ENCODE measurements around the gene GLB1L2. TPM values are rescaled to one million over a fixed set of nuclear protein-coding genes. Genes with fewer than 3 reads are reported as not detected.

Gene GLB1L2
- total RNA-seq, 1 donor from 2014 or later, result 11.9 TPM

DNA sequence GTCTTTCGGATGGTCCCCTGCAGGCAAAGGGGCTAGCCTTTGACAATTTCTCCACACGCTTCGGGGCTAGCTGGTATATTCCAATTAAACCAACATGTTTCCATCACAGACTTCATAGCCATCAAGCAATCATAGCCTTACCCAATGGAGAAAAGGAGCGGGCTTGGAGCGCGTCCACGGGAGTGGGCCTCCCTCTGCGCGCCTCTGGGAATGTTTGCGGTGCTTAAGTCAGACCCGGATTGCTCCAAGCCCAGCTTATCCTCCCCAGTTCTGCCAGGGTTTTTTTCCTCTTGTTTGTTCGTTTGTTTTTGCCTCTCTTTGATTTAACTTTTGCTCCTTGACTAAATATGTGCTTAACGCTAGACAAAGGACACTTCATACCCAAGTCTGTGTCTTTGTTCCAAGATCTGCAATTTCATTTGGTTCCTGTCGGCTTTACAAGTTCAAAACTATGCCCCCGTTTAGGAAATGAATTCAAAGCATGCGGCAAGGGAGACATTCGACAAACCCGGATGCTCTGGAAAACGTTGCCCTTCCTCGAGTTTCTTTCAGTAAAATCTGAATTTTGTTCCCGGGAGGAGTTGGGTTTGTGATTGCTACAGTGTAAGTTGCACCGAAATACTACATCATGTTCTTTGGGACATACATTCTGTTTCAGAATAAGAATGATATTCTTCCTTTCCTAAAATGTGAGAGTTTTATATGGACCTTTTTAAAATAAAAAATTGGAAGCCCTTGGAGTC lies 1.0 kb upstream of the GLB1L2 start:
- Mint-ChIP-seq H3K27ac (no peak overlapping the region), H3K27me3 (peaks cover 63% of the 10 kb centered on the region), H3K36me3 (ENCODE audit: insufficient read depth) (no peaks in the 10 kb centered on the region), H3K4me3 (ENCODE audit: low read depth) (peak overlapping the region; percentile 70), H3K9me3 (ENCODE audit: low read depth) (no peaks in the 10 kb centered on the region), H3K4me1 (ENCODE audit: low read depth) (peaks cover 6% of the 10 kb centered on the region)
- TF ChIP-seq, protein P1, sequence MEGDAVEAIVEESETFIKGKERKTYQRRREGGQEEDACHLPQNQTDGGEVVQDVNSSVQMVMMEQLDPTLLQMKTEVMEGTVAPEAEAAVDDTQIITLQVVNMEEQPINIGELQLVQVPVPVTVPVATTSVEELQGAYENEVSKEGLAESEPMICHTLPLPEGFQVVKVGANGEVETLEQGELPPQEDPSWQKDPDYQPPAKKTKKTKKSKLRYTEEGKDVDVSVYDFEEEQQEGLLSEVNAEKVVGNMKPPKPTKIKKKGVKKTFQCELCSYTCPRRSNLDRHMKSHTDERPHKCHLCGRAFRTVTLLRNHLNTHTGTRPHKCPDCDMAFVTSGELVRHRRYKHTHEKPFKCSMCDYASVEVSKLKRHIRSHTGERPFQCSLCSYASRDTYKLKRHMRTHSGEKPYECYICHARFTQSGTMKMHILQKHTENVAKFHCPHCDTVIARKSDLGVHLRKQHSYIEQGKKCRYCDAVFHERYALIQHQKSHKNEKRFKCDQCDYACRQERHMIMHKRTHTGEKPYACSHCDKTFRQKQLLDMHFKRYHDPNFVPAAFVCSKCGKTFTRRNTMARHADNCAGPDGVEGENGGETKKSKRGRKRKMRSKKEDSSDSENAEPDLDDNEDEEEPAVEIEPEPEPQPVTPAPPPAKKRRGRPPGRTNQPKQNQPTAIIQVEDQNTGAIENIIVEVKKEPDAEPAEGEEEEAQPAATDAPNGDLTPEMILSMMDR (IDR thresholded peaks at IDR 0.05; ENCODE audit: unreplicated experiment), result no peak
- no peak for DNase-seq (ENCODE audit: low spot score, unreplicated experiment)

DNA sequence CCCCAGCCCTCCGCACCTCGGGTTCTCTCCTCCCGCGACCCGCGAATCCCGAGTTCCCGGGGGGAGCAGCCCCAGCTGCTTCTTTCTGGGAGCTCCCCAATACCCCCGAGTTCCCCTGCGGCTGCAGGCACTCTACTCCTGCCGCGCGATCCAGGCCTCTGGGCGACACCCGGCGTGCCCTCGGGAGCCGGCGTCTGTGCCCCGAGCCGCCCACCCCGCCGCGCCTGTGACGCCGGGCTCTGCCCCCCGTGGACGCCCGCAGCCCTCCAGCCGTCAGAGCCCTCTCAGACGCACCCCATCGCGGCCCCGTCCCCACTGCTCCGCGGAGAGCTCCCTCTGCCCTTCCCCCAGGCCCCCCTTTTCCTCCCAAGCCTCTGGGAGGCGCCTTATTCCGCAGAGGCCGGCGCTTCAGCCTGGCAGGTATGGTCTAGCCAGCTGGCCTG lies 422 bp downstream of the GLB1L2 start:
- no peaks in the 10 kb centered on the region for H3K36me3 Mint-ChIP-seq (ENCODE audit: insufficient read depth)
- peak; percentile 25 for DNase-seq (ENCODE audit: low spot score, unreplicated experiment)
- no peaks in the 10 kb centered on the region for H3K9me3 Mint-ChIP-seq (ENCODE audit: low read depth)
- TF ChIP-seq, protein P1 (IDR thresholded peaks at IDR 0.05; ENCODE audit: unreplicated experiment), result peak; percentile 10
- H3K27me3 Mint-ChIP-seq, result peaks cover 59% of the 10 kb centered on the region
- peaks cover 6% of the 10 kb centered on the region for H3K4me1 Mint-ChIP-seq (ENCODE audit: low read depth)
- H3K27ac Mint-ChIP-seq, result peak overlapping the region; percentile 80
- peak overlapping the region; percentile 63 for H3K4me3 Mint-ChIP-seq (ENCODE audit: low read depth)

GRCh38 chr11:134332782-134333181 lies 994 bp downstream of the GLB1L2 start:
- Mint-ChIP-seq H3K27me3 (peaks cover 53% of the 10 kb centered on the region), H3K9me3 (ENCODE audit: low read depth) (no peaks in the 10 kb centered on the region), H3K4me3 (ENCODE audit: low read depth) (peak overlapping the region; percentile 63), H3K36me3 (ENCODE audit: insufficient read depth) (no peaks in the 10 kb centered on the region), H3K27ac (peak overlapping the region; percentile 80), H3K4me1 (ENCODE audit: low read depth) (peaks cover 6% of the 10 kb centered on the region)
- TF ChIP-seq, protein P1 (IDR thresholded peaks at IDR 0.05; ENCODE audit: unreplicated experiment), result no peak
- no peak for DNase-seq (ENCODE audit: low spot score, unreplicated experiment)

DNA sequence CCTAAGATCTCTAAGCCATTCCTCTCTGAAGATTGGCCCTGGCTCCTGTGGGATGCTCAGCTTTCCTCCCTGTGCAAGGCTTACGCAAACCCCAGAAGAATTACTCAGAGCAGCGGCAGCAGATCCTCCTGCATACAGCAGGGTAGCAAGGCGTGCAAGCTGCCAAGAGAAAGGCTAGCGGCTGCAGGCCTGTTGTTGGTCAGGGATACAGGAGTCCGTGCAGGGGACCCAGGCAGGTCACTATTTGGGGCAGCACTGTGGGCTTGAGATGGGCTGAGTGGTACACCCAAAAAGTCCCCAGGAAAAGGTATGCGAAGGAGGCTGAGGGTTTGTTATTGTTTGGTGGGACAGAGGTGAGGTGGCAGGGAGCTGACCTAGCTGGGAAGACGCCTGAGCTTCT lies 1.5 kb downstream of the GLB1L2 start:
- H3K36me3 Mint-ChIP-seq (ENCODE audit: insufficient read depth), result no peaks in the 10 kb centered on the region

DNA sequence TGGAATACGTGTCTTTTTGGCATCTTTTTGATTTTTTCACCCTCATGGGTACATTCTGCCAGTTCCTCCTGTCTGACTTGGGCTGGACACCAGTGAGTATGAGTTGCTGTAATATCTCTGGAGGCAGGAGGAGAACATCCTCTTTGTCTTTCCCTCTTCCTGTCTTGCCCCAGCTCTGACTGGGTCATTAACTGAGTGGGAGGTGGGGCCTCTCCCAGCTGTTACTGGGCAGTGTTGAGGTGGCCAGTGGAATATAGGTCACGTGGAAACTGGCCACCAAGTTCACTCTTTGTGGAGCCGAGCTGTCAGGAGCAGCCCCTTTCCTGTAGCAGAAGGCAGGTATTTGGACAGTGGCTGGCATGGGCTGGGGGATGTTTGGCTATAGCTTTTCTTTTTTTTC lies 2.2 kb downstream of the GLB1L2 start:
- DNase-seq (ENCODE audit: low spot score, unreplicated experiment), result no peak
- peaks cover 6% of the 10 kb centered on the region for H3K4me1 Mint-ChIP-seq (ENCODE audit: low read depth)
- H3K27ac Mint-ChIP-seq, result no peak overlapping the region
- no peaks in the 10 kb centered on the region for H3K9me3 Mint-ChIP-seq (ENCODE audit: low read depth)
- H3K4me3 Mint-ChIP-seq (ENCODE audit: low read depth), result no peak overlapping the region
- no peaks in the 10 kb centered on the region for H3K36me3 Mint-ChIP-seq (ENCODE audit: insufficient read depth)
- TF ChIP-seq, protein P1 (IDR thresholded peaks at IDR 0.05; ENCODE audit: unreplicated experiment), result no peak
- peaks cover 48% of the 10 kb centered on the region for H3K27me3 Mint-ChIP-seq

More for the DNA sequence above, 1.5 kb downstream of the GLB1L2 start:
- no peaks in the 10 kb centered on the region for H3K9me3 Mint-ChIP-seq (ENCODE audit: low read depth)
- H3K4me3 Mint-ChIP-seq (ENCODE audit: low read depth), result peak overlapping the region; percentile 63
- TF ChIP-seq, protein P1 (IDR thresholded peaks at IDR 0.05; ENCODE audit: unreplicated experiment), result no peak
- no peak for DNase-seq (ENCODE audit: low spot score, unreplicated experiment)
- peaks cover 6% of the 10 kb centered on the region for H3K4me1 Mint-ChIP-seq (ENCODE audit: low read depth)
- no peak overlapping the region for H3K27ac Mint-ChIP-seq
- H3K27me3 Mint-ChIP-seq, result peaks cover 52% of the 10 kb centered on the region

All from progenitor cell of endocrine pancreas (in vitro differentiated cells).